OCI-LY3 (cell line): ENCODE results near the gene MUSK.

ENCODE experiments used
- H2AFZ ChIP-seq: fragments of 200-600, 300-600 bp; shearing (Covaris generic); 2 replicates; pipeline ENCODE4 v1.6.0; 2014; ENCODE audit warnings: antibody characterized with exemption, low read depth, low read length
- H3K27ac ChIP-seq: fragments of 200-600, 300-600 bp; sonication (generic); 2 replicates; pipeline ENCODE4 v1.5.1; 2014; ENCODE audit warnings: mild to moderate bottlenecking, low read length, moderate library complexity, mixed read lengths
- H3K27me3 ChIP-seq: fragments of 200-600, 300-600 bp; sonication (generic); 2 replicates; pipeline ENCODE4 v1.6.1; 2014; ENCODE audit warnings: low read depth, low read length, mixed read lengths
- H3K36me3 ChIP-seq: fragments of 200-600, 300-600 bp; sonication (generic); replicated peaks from 2 replicates; pipeline ENCODE3; 2014; ENCODE audit warnings: low read depth, low read length, mixed read lengths
- H3K4me1 ChIP-seq: fragments of 300-600, 200-600 bp; sonication (generic); 2 replicates; pipeline ENCODE4 v1.6.1; 2014; ENCODE audit warnings: low read length, mixed read lengths
- H3K4me2 ChIP-seq: fragments of 200-600, 300-600 bp; sonication (generic); 2 replicates; pipeline ENCODE4 v1.6.1; 2014; ENCODE audit warnings: low read length, mixed read lengths
- H3K4me3 ChIP-seq: fragments of 300-600, 200-600 bp; sonication (generic); 2 replicates; pipeline ENCODE4 v1.5.1; 2014; ENCODE audit warnings: antibody characterized with exemption, mild to moderate bottlenecking, low read length, moderate library complexity
- H3K79me2 ChIP-seq: fragments of 300-600, 200-600 bp; shearing (Covaris generic); 2 replicates; pipeline ENCODE4 v1.6.1; 2014; ENCODE audit warnings: mild to moderate bottlenecking, low read length, mixed read lengths
- H3K9ac ChIP-seq: fragments of 300-600, 200-600 bp; shearing (Covaris generic); 2 replicates; pipeline ENCODE4 v1.6.0; 2014; ENCODE audit warnings: mild to moderate bottlenecking, low read length, moderate library complexity
- H3K9me3 ChIP-seq: fragments of 200-600, 300-600 bp; shearing (Covaris generic); 2 replicates; pipeline ENCODE4 v1.6.1; 2014; ENCODE audit warnings: low read length, mixed read lengths; ENCODE audit not compliant: insufficient read depth
- H4K20me1 ChIP-seq: fragments of 200-600, 300-600 bp; sonication (generic); 2 replicates; pipeline ENCODE4 v1.6.1; 2016; ENCODE audit warnings: low read length, mixed read lengths; ENCODE audit not compliant: insufficient read depth
- CTCF ChIP-seq: fragments of 200-600, 300-600 bp; sonication (generic); IDR thresholded peaks from 2 replicates; pipeline ENCODE4 v1.5.1; 2014; ENCODE audit warnings: antibody characterized with exemption, low read length, low read depth
- EZH2phosphoT487 ChIP-seq: fragments of 200-600 bp; shearing (Covaris generic); IDR thresholded peaks from 2 replicates; pipeline ENCODE4 v1.6.1; 2018; ENCODE audit warnings: antibody characterized with exemption, mixed run types, low read depth

The MUSK gene

GRCh38 chr9:110750272-110750671 lies 81.7 kb downstream of the MUSK start:
- Histone ChIP-seq H3K9me3 (no peaks in the 10 kb centered on the region), H3K9ac (no peak overlapping the region), H3K79me2 (no peaks in the 10 kb centered on the region), H4K20me1 (no peaks in the 10 kb centered on the region), H3K36me3 (no peaks in the 10 kb centered on the region), H2AFZ (no peak overlapping the region), H3K27me3 (no peaks in the 10 kb centered on the region; the same call in 1 of the 2 replicates), H3K27ac (no peak overlapping the region), H3K4me2 (no peak overlapping the region), H3K4me1 (no peaks in the 10 kb centered on the region), H3K4me3 (no peak overlapping the region)
- TF ChIP-seq EZH2phosphoT487 (no peak), CTCF (no peak)

- no peaks in the 10 kb centered on the region for H4K20me1 ChIP-seq
- H3K27ac ChIP-seq, result no peak overlapping the region
- H3K9ac ChIP-seq, result no peak overlapping the region
- no peaks in the 10 kb centered on the region for H3K36me3 ChIP-seq
- no peak overlapping the region for H3K4me3 ChIP-seq
- H3K79me2 ChIP-seq, result no peaks in the 10 kb centered on the region
- no peak overlapping the region for H3K4me2 ChIP-seq
- H2AFZ ChIP-seq, result no peak overlapping the region
- H3K9me3 ChIP-seq, result no peaks in the 10 kb centered on the region
- no peaks in the 10 kb centered on the region; the same call in 1 of the 2 replicates for H3K27me3 ChIP-seq
- TF ChIP-seq EZH2phosphoT487, result no peak
- no peak for TF ChIP-seq CTCF
- no peaks in the 10 kb centered on the region for H3K4me1 ChIP-seq
Measured at GRCh38 chr9:110751971-110752370, 83.4 kb downstream of the MUSK start.

GRCh38 chr9:110752766-110753165 lies 84.2 kb downstream of the MUSK start:
- TF ChIP-seq EZH2phosphoT487 (no peak), CTCF (no peak)
- Histone ChIP-seq H3K79me2 (no peaks in the 10 kb centered on the region), H3K36me3 (no peaks in the 10 kb centered on the region), H2AFZ (no peak overlapping the region), H3K4me1 (no peaks in the 10 kb centered on the region), H3K27me3 (no peaks in the 10 kb centered on the region), H3K4me2 (no peak overlapping the region), H3K4me3 (no peak overlapping the region), H3K9ac (no peak overlapping the region), H4K20me1 (no peaks in the 10 kb centered on the region), H3K27ac (no peak overlapping the region), H3K9me3 (no peaks in the 10 kb centered on the region)

GRCh38 chr9:110753731-110754231 lies 85.2 kb downstream of the MUSK start:
- no peak overlapping the region for H3K27ac ChIP-seq

More at GRCh38 chr9:110753731-110754231, 85.2 kb downstream of the MUSK start:
- Histone ChIP-seq H3K4me2 (no peak overlapping the region), H2AFZ (no peak overlapping the region), H3K4me3 (no peak overlapping the region), H3K36me3 (no peaks in the 10 kb centered on the region), H3K4me1 (no peaks in the 10 kb centered on the region), H3K9me3 (no peaks in the 10 kb centered on the region), H3K9ac (no peak overlapping the region), H3K27me3 (no peaks in the 10 kb centered on the region), H3K79me2 (no peaks in the 10 kb centered on the region), H4K20me1 (no peaks in the 10 kb centered on the region)
- no peak for TF ChIP-seq EZH2phosphoT487
- TF ChIP-seq CTCF, result no peak
